Bone marrow (tissue), 2 donors: ENCODE data around the gene P3H1.
"Not testable (repeated sequence)": the region's sequence is repeated elsewhere in the genome, so short reads cannot be mapped to it uniquely, and the experiment has no call there.

Experiments used
- DNase-seq, 2 donors: peaks; one replicate each; lab custom pipeline; 2025; lab: John Stamatoyannopoulos, UW

The P3H1 gene

DNA sequence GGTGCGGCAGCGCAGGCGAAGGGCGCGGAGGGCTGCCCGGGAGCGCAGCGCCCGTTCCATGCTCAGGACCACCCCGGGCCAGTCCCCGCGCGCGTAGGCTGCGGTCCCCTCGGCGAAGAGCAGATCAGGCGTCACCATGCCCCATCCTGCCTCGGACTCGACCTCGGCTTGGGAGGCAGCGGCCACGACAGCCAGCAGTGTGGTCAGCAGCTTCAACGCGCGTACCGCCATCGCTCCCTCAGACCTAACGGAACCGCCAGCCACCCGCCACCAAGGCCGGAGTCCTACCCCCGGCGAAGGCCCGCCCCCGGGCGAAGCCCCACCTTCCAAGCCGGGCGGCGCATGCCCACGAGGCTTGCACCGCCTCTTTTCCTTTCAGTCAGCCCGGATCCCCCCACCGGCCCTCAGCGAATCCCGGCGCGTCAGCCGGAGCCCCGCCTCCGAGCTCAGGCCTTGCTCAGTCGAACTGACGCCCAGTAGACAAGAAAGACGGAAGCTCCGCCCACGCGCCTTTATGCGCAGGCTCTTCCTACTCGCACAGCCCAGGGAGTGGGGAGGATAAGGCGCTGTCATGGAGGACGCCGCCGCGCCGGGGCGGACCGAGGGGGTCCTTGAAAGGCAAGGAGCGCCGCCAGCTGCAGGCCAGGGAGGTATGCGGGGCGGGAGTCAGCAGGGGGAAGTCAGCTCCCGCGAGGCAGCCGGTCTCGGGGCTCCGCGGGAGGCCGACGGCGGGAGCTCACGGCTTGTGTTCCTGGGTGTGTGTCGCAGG lies at the start of gene P3H1, which contains the start of gene C1orf50:
TSS of gene P3H1 (minus strand) at position 288 of the 769 bp plus-strand sequence. CDS start at position 231, 57 bp downstream.
TSS of gene C1orf50 (plus strand) at position 509 of the 769 bp plus-strand sequence. CDS start at position 572, 63 bp downstream.
- DNase-seq = peak; percentile 92 to 97

DNA sequence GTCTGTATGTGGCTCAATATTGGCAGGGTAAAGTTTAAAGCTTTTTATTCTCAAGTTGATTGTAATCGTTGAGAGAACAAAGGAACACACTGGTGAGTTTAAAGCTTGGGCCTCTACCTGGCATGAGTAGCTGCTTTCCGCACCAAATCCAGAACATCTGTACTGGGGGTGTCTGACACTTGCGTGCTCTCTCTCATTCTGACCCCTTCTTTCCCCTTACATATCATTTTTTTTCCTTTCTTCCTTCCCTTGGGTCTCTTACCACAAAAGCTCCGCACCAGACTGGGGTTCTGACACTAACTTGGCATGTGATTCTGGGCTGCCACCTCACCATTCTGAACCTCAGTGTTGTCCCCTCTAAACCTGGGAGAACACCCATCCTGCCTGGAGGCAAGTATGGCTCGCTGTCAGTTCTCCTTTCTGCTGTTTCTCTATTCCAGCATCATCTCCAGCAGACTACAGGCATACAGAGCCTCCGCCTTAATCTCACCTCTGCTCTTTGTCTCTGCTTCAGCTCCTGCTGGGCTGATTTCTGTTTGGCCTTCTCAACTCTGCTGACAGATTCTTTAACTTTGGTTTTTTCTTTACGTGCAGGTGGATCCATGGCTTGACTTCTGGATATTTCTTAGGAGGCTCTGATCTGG lies 49.2 kb upstream of the P3H1 start:
- no peak for DNase-seq

DNA sequence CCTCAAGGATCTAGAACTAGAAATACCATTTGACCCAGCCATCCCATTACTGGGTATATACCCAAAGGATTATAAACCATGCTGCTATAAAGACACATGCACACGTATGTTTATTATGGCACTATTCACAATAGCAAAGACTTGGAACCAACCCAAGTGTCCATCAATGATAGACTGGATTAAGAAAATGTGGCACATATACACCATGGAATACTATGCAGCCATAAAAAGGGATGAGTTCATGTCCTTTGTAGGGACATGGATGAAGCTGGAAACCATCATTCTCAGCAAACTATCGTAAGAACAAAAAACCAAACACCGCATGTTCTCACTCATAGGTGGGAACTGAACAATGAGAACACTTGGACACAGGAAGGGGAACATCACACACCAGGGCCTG lies 48.0 kb upstream of the P3H1 start:
- DNase-seq = not testable (repeated sequence)

DNA sequence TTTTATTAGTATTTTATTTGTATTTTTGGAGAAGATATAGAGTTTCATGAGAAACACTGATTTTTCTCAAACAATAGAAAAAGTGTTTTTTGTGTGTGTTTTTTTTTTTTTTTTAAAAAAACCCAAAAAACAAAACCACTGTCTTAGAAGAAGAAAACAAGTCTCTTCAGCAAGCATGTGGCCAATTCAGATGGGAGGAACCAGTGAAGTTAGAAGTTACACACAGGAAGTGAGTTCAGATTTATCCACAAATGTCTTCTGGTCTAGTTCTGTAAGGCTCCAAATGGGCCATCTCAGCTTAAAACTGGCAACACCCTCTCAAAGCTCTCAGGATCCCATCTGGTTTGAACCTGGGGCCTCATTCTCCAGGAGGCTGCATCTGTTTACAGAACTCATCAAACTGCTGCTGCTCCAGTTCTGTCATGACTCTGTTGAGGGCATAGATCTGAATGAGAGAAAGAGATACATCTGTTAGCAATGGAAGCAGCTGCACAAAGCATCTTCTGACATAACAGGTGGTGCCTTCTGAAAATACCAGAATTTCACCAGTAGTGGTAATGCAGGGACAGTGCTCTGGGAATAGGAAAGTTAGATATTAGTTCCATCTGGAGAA lies 40.3 kb upstream of the P3H1 start:
- no peak for DNase-seq

DNA sequence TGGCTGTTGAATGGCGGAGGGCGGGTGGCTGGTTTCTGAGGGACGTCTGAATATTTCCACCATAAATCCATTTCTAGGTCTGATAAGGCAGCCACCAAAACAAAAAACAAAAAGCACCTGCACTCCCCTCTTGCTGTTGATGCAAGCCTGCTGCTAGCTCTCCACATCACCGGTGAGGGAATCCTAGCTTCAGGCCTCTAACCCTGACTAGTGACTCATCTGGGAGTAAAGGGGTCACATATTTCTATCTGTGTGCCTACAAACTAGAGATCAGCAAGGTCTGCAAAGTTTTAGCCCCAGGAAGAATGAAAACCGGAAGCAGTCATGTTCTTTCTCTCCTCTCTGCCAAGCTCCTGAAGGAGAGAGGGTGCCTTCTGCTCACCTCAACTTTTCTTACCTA lies 39.8 kb upstream of the P3H1 start:
- no peak for DNase-seq

GRCh38 chr1:42806171-42806570 lies 39.3 kb upstream of the P3H1 start:
- no peak for DNase-seq

DNA sequence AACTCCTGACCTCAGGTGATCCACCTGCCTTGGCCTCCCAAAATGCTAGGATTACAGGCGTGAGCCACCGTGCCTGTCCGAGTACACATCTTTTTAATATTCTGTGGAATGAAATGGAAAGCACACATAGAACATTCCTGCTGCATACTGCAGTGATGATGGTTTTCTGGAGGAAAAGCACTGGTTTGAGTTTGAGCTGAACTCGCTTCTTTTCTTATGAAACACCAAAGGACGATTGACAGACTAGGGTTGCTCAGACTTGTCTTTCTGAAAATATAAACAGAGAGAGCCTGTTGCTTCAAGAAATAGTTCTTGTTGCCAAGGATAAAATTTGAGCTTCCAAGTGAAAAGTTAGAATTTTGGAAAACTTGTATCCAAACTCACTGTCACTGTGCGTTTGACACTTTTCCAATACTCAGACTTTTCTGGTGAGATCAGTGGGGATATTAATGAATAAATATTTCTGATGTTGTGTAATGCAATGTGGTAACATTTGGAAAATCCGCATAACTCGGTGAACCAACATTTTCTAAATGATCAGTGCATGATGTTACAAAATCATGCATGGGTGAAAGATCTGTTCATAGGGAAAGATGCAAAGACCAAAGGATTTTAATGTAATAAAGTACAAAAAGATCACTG lies 35.1 kb upstream of the P3H1 start:
- no peak for DNase-seq

DNA sequence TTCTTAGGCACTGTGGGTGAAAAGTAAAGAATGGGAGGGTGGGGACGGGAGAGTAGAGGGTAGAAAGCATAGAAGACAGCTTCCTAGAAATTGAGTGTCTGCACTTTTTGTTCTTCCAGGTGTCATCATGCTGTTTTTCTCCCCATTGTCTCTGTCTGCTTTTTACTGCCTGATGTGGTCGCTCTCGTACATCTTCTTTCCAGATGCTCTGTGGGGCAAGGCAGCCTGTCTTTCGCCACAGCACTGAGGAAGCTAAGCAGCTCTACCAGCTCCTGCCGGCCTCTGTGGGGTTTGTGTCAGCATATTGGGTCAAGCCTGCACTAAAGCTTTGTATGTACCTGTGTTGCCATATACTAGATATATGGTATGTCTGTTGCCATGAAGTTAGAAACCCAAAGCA lies 31.2 kb upstream of the P3H1 start:
- no peak for DNase-seq

DNA sequence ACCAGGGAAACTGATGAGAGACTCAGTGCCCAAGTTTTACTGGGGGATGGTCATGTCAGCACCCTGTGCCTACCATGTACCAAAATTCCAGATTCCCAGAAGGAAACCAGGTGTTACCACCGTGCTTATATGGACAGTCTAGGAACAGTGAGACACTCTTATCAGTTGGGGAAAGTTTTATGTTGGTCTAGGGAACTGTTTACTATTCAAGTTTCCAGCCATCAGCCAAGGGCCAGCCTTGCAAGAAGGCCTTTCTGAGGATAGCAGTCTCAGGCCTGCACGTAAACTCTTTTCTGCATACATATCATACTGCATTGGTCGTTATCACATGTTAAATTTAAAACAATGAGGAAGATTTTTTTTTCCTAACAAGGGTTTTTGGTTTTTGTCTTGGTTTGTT lies 30.6 kb upstream of the P3H1 start:
- DNase-seq = no peak

- DNase-seq = no peak
Observed at GRCh38 chr1:42793824-42794223, 27.0 kb upstream of the P3H1 start.

DNA sequence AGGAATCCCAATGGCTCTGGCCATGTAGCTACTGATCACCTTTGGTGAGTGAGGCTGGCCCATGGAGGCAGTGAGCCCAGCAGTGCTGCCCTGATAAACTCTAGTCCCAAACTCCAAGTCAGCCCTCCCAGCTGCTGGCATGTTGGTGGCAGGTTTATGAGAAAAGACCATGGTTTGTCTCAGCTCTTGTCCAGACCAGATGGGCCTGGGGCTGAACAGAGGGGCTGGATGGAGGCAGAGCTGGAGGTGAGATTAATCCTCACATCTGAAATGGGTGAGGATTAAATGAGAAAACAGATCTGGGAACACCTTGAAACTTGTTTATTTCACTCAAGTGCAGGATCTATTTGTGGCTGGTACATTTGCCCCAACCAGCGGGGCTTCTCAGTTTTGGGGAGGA lies 21.2 kb upstream of the P3H1 start:
- no peak for DNase-seq

GRCh38 chr1:42786097-42786496 lies 19.3 kb upstream of the P3H1 start:
- no peak for DNase-seq

DNA sequence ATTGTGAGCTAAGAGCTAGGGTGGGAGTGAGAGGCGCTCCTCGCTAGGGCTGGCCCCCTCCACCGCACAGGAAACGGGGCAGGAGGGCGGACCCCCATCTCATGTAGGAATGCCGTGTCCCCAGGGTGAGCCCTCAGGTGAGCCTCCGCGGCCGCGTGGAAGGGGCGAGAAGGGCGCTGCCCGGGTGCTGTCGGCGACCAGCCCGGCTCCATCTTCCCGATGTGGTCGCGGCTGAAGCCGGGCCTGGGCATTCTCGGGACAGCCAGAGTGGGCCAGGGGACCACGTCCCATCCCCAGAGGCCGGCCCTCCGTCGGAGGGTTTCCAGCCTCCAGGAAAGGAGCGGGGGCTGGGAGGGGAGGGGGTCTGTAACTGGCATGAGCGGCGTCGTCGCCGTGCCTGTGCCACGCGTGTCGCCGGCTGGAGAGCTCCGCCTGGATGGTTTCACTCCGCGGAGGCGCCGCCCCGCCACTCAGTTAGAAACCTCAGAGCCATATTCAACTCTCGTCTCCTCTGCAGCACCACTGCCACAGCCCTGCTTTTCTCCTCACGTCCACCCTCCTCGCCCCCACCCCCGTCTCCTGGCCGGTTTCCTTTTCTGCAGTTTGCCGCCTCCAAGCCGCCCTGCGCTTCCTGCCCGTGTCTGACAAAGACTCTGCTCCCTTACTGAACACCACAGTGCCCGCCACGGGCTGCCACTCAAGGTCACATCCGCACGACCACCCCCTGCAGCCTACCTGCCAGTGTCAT lies 18.3 kb upstream of the P3H1 start, which contains the start of gene TMEM269:
TSS of gene TMEM269 (plus strand) at position 46 of the 748 bp plus-strand sequence. CDS start 4,903 bp downstream, outside the sequence.
- DNase-seq = peak in 1 of 2 donors; percentile 64

DNA sequence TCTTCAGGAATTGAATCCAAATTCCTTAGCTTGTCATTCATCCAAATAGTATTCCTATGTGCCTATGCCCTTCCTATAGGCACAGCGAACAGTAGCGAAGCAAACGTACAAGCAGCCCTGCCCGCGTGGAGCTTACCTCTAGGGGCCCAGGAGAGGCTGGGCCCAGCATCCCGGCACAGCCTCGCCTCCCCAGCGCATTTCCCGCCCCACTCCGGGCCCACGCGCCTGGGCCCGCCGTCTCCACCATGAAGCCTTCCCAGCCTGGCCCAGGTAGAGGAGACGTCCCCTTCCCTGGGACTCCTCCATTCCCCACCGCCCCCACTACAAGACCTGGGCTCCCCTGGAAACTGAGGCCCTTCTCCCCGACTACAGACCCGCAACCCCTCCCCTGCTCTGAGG lies 17.7 kb upstream of the P3H1 start:
- DNase-seq = no peak

GRCh38 chr1:42783092-42783491 lies 16.3 kb upstream of the P3H1 start:
- DNase-seq = no peak

DNA sequence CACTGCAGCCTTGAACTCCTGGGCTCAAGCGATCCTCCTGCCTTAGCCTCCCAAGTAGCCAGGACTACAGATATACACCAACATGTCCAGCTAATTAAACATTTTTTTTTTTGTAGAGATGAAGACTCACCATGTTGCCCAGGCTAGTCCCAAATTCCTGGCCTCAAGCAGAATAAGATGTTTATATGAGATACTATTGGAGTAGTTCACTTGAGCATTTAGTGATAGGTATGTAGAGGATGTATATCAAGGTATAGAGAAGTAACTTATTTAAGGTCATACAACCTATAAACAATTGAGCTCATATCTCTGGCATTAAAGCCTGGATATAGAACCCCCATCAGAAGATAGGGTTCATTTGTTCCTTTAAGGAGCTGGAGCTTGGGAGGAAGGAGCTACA lies 13.3 kb upstream of the P3H1 start:
- no peak for DNase-seq

DNA sequence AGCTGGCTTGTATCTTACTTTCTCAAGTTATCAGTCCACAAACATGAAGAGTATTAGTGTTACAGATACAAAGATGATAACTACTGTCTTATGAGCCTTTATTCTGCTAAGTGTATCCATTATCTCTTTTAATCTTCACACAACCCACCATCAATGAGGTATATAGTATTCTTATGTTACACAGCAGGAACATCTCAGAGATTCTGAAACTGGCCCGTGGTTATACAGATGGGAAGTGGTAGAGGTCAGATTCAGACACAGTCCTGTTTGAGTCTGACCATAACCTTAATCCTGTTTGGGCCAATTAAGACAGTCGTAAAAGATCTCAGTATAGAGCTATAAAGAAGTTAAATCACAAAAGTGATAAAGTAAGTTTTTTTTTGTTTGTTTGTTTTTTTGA lies 12.9 kb upstream of the P3H1 start:
- DNase-seq = no peak

- DNase-seq = peak in 1 of 2 donors; percentile 6
Observed at GRCh38 chr1:42777852-42778251, 11.0 kb upstream of the P3H1 start.

DNA sequence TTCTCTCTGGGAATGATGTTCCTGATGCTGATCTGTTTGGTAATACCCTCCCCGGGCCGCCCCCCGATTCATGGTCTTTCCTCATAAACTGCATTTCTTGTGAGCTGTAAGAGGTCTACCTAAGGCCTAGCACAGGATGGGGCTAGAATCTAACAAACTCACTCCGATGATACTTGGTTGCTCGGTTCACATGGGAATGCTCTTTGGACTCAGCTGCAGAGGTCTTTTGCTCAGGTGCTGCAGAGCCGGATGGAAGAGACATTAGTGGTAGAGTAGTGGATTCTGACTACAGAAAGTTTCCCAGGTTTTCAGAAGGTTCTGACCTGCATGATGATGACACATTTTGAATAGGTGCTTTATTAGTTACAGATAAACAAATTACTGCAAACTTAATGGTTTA lies 9.7 kb upstream of the P3H1 start:
- DNase-seq = no peak

- no peak for DNase-seq
Observed at GRCh38 chr1:42774928-42775526, 8.2 kb upstream of the P3H1 start.

DNA sequence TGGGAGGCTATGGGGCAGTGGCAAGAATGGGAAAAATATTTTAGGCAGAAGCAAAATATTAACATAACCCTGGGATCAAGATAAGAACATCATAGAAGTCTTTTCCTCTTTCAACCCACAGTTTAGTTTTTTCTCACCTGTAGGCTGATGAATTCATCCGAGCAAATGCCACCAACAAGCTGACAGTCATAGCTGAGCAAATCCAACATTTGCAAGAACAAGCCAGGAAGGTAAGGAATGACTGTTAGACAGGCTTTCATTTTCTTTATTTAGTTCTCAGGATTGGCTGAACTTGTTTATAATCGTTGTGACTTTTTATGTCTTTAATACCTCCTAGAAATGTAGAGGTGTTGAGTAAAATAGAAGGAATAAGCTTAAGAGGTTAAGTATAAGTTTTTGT lies 6.6 kb upstream of the P3H1 start:
- no peak for DNase-seq
